ENCODE measurements around the gene HHAT. TPM values are rescaled to one million over a fixed set of nuclear protein-coding genes. Genes with fewer than 3 reads are reported as not detected.
A peak's percentile ranks its signal among the peaks of the same experiment; 100 is the strongest.

The HHAT gene
- total RNA-seq, 1 donor from 2014 or later, result 11.4 TPM

DNA sequence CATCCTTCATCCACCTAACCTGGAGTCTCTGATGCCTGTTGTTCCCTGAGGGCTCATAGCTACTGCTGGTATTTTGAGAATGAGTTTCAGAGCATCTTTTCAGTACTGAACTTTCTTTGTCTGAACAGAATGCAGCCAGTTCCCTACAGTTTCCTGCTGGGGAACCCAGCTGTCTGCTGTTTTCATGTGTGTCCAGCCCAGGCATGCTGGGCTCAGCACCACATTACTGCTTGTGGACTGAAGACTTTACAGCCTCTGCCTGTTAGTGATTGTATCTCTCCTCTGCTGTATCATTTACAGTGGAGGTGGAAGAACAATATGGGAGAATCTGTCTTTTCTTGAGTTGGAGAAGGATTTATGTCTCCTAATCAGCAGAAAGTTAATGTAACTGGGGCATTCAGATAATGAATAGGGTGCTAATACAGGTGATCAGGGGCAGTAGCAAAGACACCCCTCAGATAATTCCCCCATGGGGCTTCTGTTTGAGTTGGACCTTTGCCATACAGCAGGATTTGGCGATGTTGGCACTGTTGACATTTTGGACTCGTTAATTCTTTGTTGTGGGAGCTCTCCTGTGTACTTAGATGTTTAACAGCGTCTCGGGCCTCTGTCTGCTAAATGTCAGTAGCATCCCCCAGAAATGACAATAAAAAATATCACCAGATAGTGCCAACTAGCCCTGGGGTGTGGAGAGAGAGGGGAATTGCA lies 207.7 kb downstream of the HHAT start:
- Histone ChIP-seq H3K27ac (ENCODE audit: low read depth, low read length) (no peak overlapping the region), H3K9me3 (ENCODE audit: insufficient read depth, low read depth, low read length) (no peaks in the 10 kb centered on the region), H3K4me3 (ENCODE audit: insufficient read depth, low read depth, low read length) (no peak overlapping the region), H3K4me2 (ENCODE audit: low read length) (no peak overlapping the region), H3K79me2 (ENCODE audit: insufficient read depth, low read length) (no peaks in the 10 kb centered on the region), H4K20me1 (ENCODE audit: insufficient read depth, low read length) (no peaks in the 10 kb centered on the region), H2AFZ (ENCODE audit: low read depth, low read length) (no peak overlapping the region), H3K9ac (ENCODE audit: low read length) (no peak overlapping the region), H3K36me3 (ENCODE audit: insufficient read depth, low read length) (no peaks in the 10 kb centered on the region), H3K4me1 (ENCODE audit: insufficient read depth, low read length) (no peaks in the 10 kb centered on the region), H3K27me3 (ENCODE audit: insufficient read depth, low read length) (no peaks in the 10 kb centered on the region)
- Mint-ChIP-seq H3K27me3 (ENCODE audit: low read depth, unreplicated experiment) (no peaks in the 10 kb centered on the region), H3K9me3 (ENCODE audit: unreplicated experiment) (no peaks in the 10 kb centered on the region), H3K4me3 (ENCODE audit: unreplicated experiment) (no peak overlapping the region), H3K36me3 (ENCODE audit: low read depth, unreplicated experiment) (peaks cover 3% of the 10 kb centered on the region), H3K27ac (ENCODE audit: unreplicated experiment) (no peak overlapping the region), H3K4me1 (ENCODE audit: low read depth, unreplicated experiment) (peaks cover 16% of the 10 kb centered on the region)
- no peak for FAIRE-seq
- no peak for DNase-seq (ENCODE audit: low read depth)
- no peak for TF ChIP-seq EZH2 (IDR thresholded peaks at IDR 0.05; ENCODE audit: insufficient read depth, low read length)
- TF ChIP-seq, protein P1, sequence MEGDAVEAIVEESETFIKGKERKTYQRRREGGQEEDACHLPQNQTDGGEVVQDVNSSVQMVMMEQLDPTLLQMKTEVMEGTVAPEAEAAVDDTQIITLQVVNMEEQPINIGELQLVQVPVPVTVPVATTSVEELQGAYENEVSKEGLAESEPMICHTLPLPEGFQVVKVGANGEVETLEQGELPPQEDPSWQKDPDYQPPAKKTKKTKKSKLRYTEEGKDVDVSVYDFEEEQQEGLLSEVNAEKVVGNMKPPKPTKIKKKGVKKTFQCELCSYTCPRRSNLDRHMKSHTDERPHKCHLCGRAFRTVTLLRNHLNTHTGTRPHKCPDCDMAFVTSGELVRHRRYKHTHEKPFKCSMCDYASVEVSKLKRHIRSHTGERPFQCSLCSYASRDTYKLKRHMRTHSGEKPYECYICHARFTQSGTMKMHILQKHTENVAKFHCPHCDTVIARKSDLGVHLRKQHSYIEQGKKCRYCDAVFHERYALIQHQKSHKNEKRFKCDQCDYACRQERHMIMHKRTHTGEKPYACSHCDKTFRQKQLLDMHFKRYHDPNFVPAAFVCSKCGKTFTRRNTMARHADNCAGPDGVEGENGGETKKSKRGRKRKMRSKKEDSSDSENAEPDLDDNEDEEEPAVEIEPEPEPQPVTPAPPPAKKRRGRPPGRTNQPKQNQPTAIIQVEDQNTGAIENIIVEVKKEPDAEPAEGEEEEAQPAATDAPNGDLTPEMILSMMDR (IDR thresholded peaks at IDR 0.05; ENCODE audit: insufficient read depth, low read depth, low read length), result no peak

DNA sequence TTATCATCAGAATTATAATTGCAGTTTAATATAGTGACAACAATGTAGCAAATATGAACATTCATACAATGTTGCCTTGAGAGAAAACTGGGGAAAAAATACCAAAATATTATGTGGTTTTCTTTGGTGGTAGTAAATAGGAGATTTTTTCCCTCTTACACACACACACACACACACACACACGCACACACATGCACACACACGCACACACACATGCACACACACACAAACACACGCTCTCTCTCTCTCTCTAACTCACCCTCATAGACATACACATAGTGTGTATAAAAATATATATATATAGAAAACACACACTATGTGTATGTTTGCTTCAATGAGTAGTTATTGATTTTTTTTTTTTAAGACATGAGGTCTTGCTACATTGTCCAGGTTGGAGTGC lies 211.6 kb downstream of the HHAT start:
- Histone ChIP-seq H3K9ac (ENCODE audit: low read length) (no peak overlapping the region), H3K27ac (ENCODE audit: low read depth, low read length) (no peak overlapping the region), H2AFZ (ENCODE audit: low read depth, low read length) (no peak overlapping the region), H3K4me1 (ENCODE audit: insufficient read depth, low read length) (peaks cover 5% of the 10 kb centered on the region), H3K79me2 (ENCODE audit: insufficient read depth, low read length) (no peaks in the 10 kb centered on the region), H3K4me3 (ENCODE audit: insufficient read depth, low read depth, low read length) (no peak overlapping the region), H3K36me3 (ENCODE audit: insufficient read depth, low read length) (no peaks in the 10 kb centered on the region), H3K4me2 (ENCODE audit: low read length) (no peak overlapping the region), H3K9me3 (ENCODE audit: insufficient read depth, low read depth, low read length) (no peaks in the 10 kb centered on the region), H4K20me1 (ENCODE audit: insufficient read depth, low read length) (no peaks in the 10 kb centered on the region), H3K27me3 (ENCODE audit: insufficient read depth, low read length) (no peaks in the 10 kb centered on the region)
- Mint-ChIP-seq H3K4me1 (ENCODE audit: low read depth, unreplicated experiment) (peaks cover 22% of the 10 kb centered on the region), H3K36me3 (ENCODE audit: low read depth, unreplicated experiment) (peaks cover 4% of the 10 kb centered on the region), H3K4me3 (ENCODE audit: unreplicated experiment) (no peak overlapping the region), H3K9me3 (ENCODE audit: unreplicated experiment) (no peaks in the 10 kb centered on the region), H3K27ac (ENCODE audit: unreplicated experiment) (no peak overlapping the region), H3K27me3 (ENCODE audit: low read depth, unreplicated experiment) (no peaks in the 10 kb centered on the region)
- no peak for DNase-seq (ENCODE audit: low read depth)
- no peak for FAIRE-seq
- no peak for TF ChIP-seq EZH2 (IDR thresholded peaks at IDR 0.05; ENCODE audit: insufficient read depth, low read length)
- TF ChIP-seq, protein P1 (IDR thresholded peaks at IDR 0.05; ENCODE audit: insufficient read depth, low read depth, low read length), result no peak

DNA sequence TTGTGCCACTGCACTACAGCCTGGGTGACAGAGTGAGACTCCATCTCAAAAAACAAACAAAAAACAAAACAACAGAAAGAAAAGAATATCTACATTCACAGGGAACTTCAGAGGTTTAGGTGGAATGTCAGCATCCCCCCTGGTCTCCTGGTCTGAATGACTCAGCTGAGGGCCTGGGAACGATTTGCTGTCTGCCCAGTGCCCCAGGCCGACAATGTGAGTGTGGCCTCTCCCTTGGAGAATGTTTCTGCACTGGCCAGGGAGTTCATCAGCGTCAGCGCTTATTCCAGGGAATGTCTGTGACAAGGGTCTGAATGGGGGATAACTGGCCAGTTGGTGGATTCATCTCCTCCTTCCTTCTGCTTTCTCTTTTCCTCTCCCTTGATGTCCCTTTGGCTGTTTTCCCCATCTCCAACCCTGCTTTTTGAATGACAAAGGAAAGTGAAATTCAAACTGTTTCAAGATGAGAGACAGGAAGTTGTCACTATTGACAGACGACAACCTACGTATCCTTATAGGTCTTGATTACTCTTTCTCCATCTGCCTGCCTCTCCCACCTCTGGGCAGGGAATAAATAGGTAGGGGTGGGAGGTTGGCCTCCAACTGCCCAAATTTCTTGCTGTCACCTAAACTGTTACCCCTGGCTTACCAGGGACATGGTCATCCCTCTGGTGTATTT lies 213.1 kb downstream of the HHAT start:
- no peak overlapping the region for H3K4me3 Mint-ChIP-seq (ENCODE audit: unreplicated experiment)
- Histone ChIP-seq H3K9me3 (ENCODE audit: insufficient read depth, low read depth, low read length) (no peaks in the 10 kb centered on the region), H4K20me1 (ENCODE audit: insufficient read depth, low read length) (no peaks in the 10 kb centered on the region), H3K4me1 (ENCODE audit: insufficient read depth, low read length) (peaks cover 5% of the 10 kb centered on the region), H3K4me3 (ENCODE audit: insufficient read depth, low read depth, low read length) (no peak overlapping the region), H3K4me2 (ENCODE audit: low read length) (no peak overlapping the region), H3K27me3 (ENCODE audit: insufficient read depth, low read length) (no peaks in the 10 kb centered on the region), H3K36me3 (ENCODE audit: insufficient read depth, low read length) (no peaks in the 10 kb centered on the region), H3K79me2 (ENCODE audit: insufficient read depth, low read length) (no peaks in the 10 kb centered on the region), H2AFZ (ENCODE audit: low read depth, low read length) (no peak overlapping the region), H3K27ac (ENCODE audit: low read depth, low read length) (no peak overlapping the region), H3K9ac (ENCODE audit: low read length) (no peak overlapping the region)
- peak; percentile 32 for DNase-seq (ENCODE audit: low read depth)
- peak overlapping the region; percentile 75 for H3K27ac Mint-ChIP-seq (ENCODE audit: unreplicated experiment)
- TF ChIP-seq EZH2 (IDR thresholded peaks at IDR 0.05; ENCODE audit: insufficient read depth, low read length), result no peak
- TF ChIP-seq, protein P1 (IDR thresholded peaks at IDR 0.05; ENCODE audit: insufficient read depth, low read depth, low read length), result no peak
- no peaks in the 10 kb centered on the region for H3K27me3 Mint-ChIP-seq (ENCODE audit: low read depth, unreplicated experiment)
- no peak for FAIRE-seq
- H3K4me1 Mint-ChIP-seq (ENCODE audit: low read depth, unreplicated experiment), result peaks cover 12% of the 10 kb centered on the region
- H3K9me3 Mint-ChIP-seq (ENCODE audit: unreplicated experiment), result peaks cover 6% of the 10 kb centered on the region
- peaks cover 4% of the 10 kb centered on the region for H3K36me3 Mint-ChIP-seq (ENCODE audit: low read depth, unreplicated experiment)
